HCT116 (cell line): ENCODE data around the gene ZNF780B. TPM values are rescaled to one million over a fixed set of nuclear protein-coding genes. Genes with fewer than 3 reads are reported as not detected.

ENCODE experiments used
- ATAC-seq: fragments of 200-7000 bp; cut with Tn5 transposase; 2 replicates; pipeline ENCODE4 v1.9.1; 2020; ENCODE audit warnings: mild to moderate bottlenecking, moderate library complexity
- BruUV-seq: library from RNA; stranded (reverse); fragments of 400-500 nt; replicated peaks from 2 replicates; lab custom pipeline; 2021; lab: Mats Ljungman, UMichigan
- CTCF ChIA-PET: fragments of 300-600 bp; sonication (Branson Sonifier 250); formaldehyde crosslinking; loops from one replicate; lab custom pipeline; 2021; ENCODE audit warnings: antibody characterized with exemption; lab: Charles Lee
- POLR2A ChIA-PET: fragments of 300-600, 350-600 bp; sonication (Branson Sonifier 250); formaldehyde crosslinking; loops from one replicate; lab custom pipeline; 2021; ENCODE audit warnings: antibody characterized with exemption; lab: Charles Lee
- RAD21 ChIA-PET, 2 experiments: fragments of 300-600 bp; sonication (Branson Sonifier 250); formaldehyde crosslinking; loops; one replicate each; lab custom pipeline; 2023; ENCODE audit warnings: low total read pairs in 2 of 2; ENCODE audit not compliant: uncharacterized antibody in 2 of 2, unreplicated experiment in 2 of 2, low non-redundant PET in 1 of 2; lab: Charles Lee
- DNase-seq: peaks from one replicate; pipeline ENCODE4 v3.0.0-alpha.2; 2010; ENCODE audit warnings: low read depth, low spot score
- H2AFZ ChIP-seq: fragments of 200-600 bp; shearing (Covaris generic), sonication (generic); 2 replicates; pipeline ENCODE4 v1.6.1; 2017; ENCODE audit warnings: low read depth, mixed run types, mixed read lengths, antibody characterized with exemption, low read length; ENCODE audit not compliant: poor library complexity, severe bottlenecking
- H3K27ac ChIP-seq: 2 replicates; pipeline ENCODE4 v1.5.1; 2012; ENCODE audit warnings: low read depth, low read length
- H3K27me3 ChIP-seq: fragments of 200-600 bp; sonication (generic); 2 replicates; pipeline ENCODE4 v1.6.1; 2016; ENCODE audit warnings: mixed run types, low read length, mixed read lengths; ENCODE audit not compliant: insufficient read depth
- H3K36me3 ChIP-seq, 2 experiments: fragments of 200-500 bp in 1 of 2; fragments of 200-600 bp in 1 of 2; sonication (Bioruptor generic) in 1 of 2; sonication (generic) in 1 of 2; 2 replicates each; pipeline versions ENCODE4 v1.5.1 to v1.6.1; 2014 to 2016; ENCODE audit warnings: low read length in 2 of 2, inconsistent platforms in 1 of 2, mixed read lengths in 1 of 2, mixed run types in 1 of 2; ENCODE audit not compliant: insufficient read depth in 2 of 2, control insufficient read depth in 1 of 2
- H3K4me1 ChIP-seq, 2 experiments: fragments of 200-600 bp in 1 of 2; sonication (generic) in 1 of 2; 2 replicates each; pipeline versions ENCODE4 v1.5.1 to v1.6.1; 2012 to 2017; ENCODE audit warnings: low read length in 2 of 2, inconsistent platforms in 1 of 2, mild to moderate bottlenecking in 1 of 2, mixed read lengths in 1 of 2, mixed run types in 1 of 2, moderate library complexity in 1 of 2; ENCODE audit not compliant: insufficient read depth in 2 of 2, control insufficient read depth in 1 of 2
- H3K4me2 ChIP-seq: fragments of 200-600 bp; sonication (generic); 2 replicates; pipeline ENCODE4 v1.6.1; 2017; ENCODE audit warnings: mixed run types, low read length, mixed read lengths
- H3K4me3 ChIP-seq, 2 experiments: fragments of 200-600 bp in 1 of 2; sonication (generic) in 1 of 2; replicated peaks in 1 of 2; 2 replicates each; pipeline ENCODE4 v1.5.1; 2011 to 2016; ENCODE audit warnings: low read length in 2 of 2, control low read depth in 1 of 2, low read depth in 1 of 2, mild to moderate bottlenecking in 1 of 2, mixed read lengths in 1 of 2, mixed run types in 1 of 2
- H3K79me2 ChIP-seq: fragments of 200-600 bp; sonication (generic); 2 replicates; pipeline ENCODE4 v1.6.1; 2017; ENCODE audit warnings: mild to moderate bottlenecking, mixed run types, low read length, moderate library complexity, mixed read lengths; ENCODE audit not compliant: insufficient read depth
- H3K9ac ChIP-seq: fragments of 200-600 bp; sonication (generic); 2 replicates; pipeline ENCODE4 v1.6.1; 2016; ENCODE audit warnings: low read length, mixed read lengths
- H3K9me2 ChIP-seq: fragments of 200-600 bp; sonication (generic), shearing (Covaris generic); 2 replicates; pipeline ENCODE4 v1.6.1; 2017; ENCODE audit warnings: mixed run types, mild to moderate bottlenecking, moderate library complexity; ENCODE audit not compliant: insufficient read depth
- H3K9me3 ChIP-seq, 2 experiments: fragments of 200-500 bp in 1 of 2; fragments of 200-600 bp in 1 of 2; sonication (Bioruptor generic) in 1 of 2; sonication (generic) in 1 of 2; 2 replicates each; pipeline ENCODE4 v1.6.1; 2014 to 2017; ENCODE audit warnings: low read length in 2 of 2, mixed read lengths in 2 of 2, inconsistent platforms in 1 of 2, low read depth in 1 of 2, mild to moderate bottlenecking in 1 of 2, mixed run types in 1 of 2, moderate library complexity in 1 of 2; ENCODE audit not compliant: control insufficient read depth in 1 of 2, insufficient read depth in 1 of 2
- H4K20me1 ChIP-seq: fragments of 200-600 bp; sonication (generic), shearing (Covaris generic); 2 replicates; pipeline ENCODE4 v1.6.1; 2017; ENCODE audit warnings: mixed run types, mild to moderate bottlenecking, moderate library complexity; ENCODE audit not compliant: insufficient read depth
- CEBPB ChIP-seq: IDR thresholded peaks from 2 replicates; pipeline ENCODE4 v1.6.1; 2012; ENCODE audit warnings: low read depth
- EGR1 ChIP-seq: IDR thresholded peaks from 2 replicates; pipeline ENCODE4 v1.6.1; 2012; ENCODE audit warnings: low read depth
- ELF1 ChIP-seq: IDR thresholded peaks from 2 replicates; pipeline ENCODE4 v1.6.1; 2012; ENCODE audit warnings: low read depth, borderline replicate concordance
- EZH2 ChIP-seq: fragments of 200-600 bp; sonication (generic); IDR thresholded peaks from 2 replicates; pipeline ENCODE4 v1.6.1; 2017; ENCODE audit warnings: antibody characterized with exemption, mixed run types
- EZH2phosphoT487 ChIP-seq: fragments of 200-600 bp; IDR thresholded peaks from 2 replicates; pipeline ENCODE4 v1.6.1; 2018; ENCODE audit warnings: antibody characterized with exemption, borderline replicate concordance
- JUND ChIP-seq: IDR thresholded peaks from 2 replicates; pipeline ENCODE4 v1.6.1; 2012
- MAX ChIP-seq: IDR thresholded peaks from 2 replicates; pipeline ENCODE4 v1.6.1; 2012
- POLR2A ChIP-seq: IDR thresholded peaks from 2 replicates; pipeline ENCODE4 v1.7.0; 2011; ENCODE audit warnings: borderline replicate concordance; ENCODE audit not compliant: insufficient read depth, insufficient read length; ENCODE audit errors: extremely low read depth
- ZBTB33 ChIP-seq: IDR thresholded peaks from 2 replicates; pipeline ENCODE4 v1.6.1; 2011; ENCODE audit warnings: mild to moderate bottlenecking, low read length, moderate library complexity; ENCODE audit not compliant: insufficient replicate concordance; ENCODE audit errors: extremely low read depth
- ZNF274 ChIP-seq: fragments of 200-500 bp; sonication (Bioruptor generic); IDR thresholded peaks from 2 replicates; pipeline ENCODE4 v1.6.1; 2014; ENCODE audit warnings: mild to moderate bottlenecking, low read depth, low read length, inconsistent platforms
- intact Hi-C: fragments of 100-400 bp; cut with micrococcal nuclease; formaldehyde crosslinking; loops from 2 replicates; pipeline ENCODE4 v1.10.0; 2022
- total RNA-seq: library from RNA; stranded (reverse); gene quantifications from one replicate; pipeline ENCODE4 v1.2.1, GENCODE V29; 2021; ENCODE audit not compliant: unreplicated experiment
- TF ChIP-seq, protein P1 (sequence below): IDR thresholded peaks from 2 replicates; pipeline ENCODE4 v1.6.1; 2012

The ZNF780B gene
- total RNA-seq, 1 experiment from 2014 or later: 10.5 TPM

DNA sequence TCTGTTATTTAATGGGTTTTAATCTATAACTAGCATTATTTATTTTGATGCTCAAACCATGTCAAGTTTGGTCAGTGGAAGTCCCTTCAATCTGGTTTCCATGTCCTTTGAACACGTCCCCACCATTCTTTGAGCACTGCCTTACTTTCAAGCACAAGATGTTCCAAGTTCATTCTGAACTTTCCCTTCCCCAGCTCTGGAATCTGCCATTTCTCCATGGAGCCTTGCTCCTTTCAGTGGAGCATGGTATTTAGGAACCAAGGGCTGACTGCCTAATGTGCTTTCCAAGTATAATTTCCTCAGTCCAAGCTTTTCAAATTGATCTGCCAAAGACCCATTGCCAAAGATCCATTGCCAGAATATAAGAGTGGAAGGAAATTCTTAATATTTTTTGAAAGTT, 60.2 kb downstream of the ZNF780B start (continued):
- TF ChIP-seq MAX (no peak), JUND (no peak), ZNF274 (no peak), CEBPB (no peak), EGR1 (no peak)
- TF ChIP-seq, protein P1, sequence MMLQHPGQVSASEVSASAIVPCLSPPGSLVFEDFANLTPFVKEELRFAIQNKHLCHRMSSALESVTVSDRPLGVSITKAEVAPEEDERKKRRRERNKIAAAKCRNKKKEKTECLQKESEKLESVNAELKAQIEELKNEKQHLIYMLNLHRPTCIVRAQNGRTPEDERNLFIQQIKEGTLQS: no peak

- ChIA-PET RAD21 (no interaction called here), POLR2A (no interaction called here), CTCF (no interaction called here)
- no peaks in the 10 kb centered on the region for H3K9me2 ChIP-seq
- ATAC-seq (no peak), DNase-seq (no peak)
- H3K4me3 ChIP-seq: no peak overlapping the region
- peaks cover 4 to 6% of the 10 kb centered on the region in 2 experiments; a peak in 3 of 4 replicates for H3K9me3 ChIP-seq
- no peak overlapping the region for H3K9ac ChIP-seq
- H3K4me2 ChIP-seq: no peak overlapping the region
- peaks cover 0 to 11% of the 10 kb centered on the region in 2 experiments; a peak in 2 of 4 replicates for H3K4me1 ChIP-seq
- H4K20me1 ChIP-seq: no peaks in the 10 kb centered on the region
- no TSS peak for BruUV-seq
- H3K36me3 ChIP-seq: no peaks in the 10 kb centered on the region
- H2AFZ ChIP-seq: no peak overlapping the region
- intact Hi-C loops: no loop called here
- H3K27me3 ChIP-seq: no peaks in the 10 kb centered on the region
- peaks cover 21% of the 10 kb centered on the region for H3K79me2 ChIP-seq
- no peak overlapping the region for H3K27ac ChIP-seq
- TF ChIP-seq CEBPB (no peak), ELF1 (no peak), POLR2A (no peak), EZH2 (no peak), ZBTB33 (no peak), EZH2phosphoT487 (no peak)
Measured at GRCh38 chr19:39994361-39994760, 61.7 kb downstream of the ZNF780B start.
